ENCODE data around the gene HCFC1.

HCFC1 gene

DNA sequence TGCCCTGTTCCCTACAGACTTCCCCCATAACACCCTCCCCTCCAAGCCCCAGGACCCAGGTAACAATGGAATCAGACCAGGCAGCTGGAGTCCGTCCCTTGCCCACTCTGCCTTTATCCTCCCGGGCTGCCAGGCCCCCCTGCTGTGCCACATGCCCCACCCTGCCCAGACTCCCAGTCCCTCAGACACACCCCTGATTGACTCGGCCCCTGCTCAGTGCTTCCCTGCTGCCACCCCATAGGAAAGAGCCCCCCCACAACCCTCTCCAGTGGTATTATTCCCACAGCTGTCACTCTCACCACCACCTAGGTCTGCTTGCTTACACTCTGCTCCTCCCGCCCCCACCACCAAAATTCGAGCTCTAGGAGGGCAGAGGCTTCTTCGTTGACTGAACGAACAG lies 32.0 kb downstream of the HCFC1 start:
- DNase-seq (ENCODE audit: low read depth in 3 of 3): no peak

DNA sequence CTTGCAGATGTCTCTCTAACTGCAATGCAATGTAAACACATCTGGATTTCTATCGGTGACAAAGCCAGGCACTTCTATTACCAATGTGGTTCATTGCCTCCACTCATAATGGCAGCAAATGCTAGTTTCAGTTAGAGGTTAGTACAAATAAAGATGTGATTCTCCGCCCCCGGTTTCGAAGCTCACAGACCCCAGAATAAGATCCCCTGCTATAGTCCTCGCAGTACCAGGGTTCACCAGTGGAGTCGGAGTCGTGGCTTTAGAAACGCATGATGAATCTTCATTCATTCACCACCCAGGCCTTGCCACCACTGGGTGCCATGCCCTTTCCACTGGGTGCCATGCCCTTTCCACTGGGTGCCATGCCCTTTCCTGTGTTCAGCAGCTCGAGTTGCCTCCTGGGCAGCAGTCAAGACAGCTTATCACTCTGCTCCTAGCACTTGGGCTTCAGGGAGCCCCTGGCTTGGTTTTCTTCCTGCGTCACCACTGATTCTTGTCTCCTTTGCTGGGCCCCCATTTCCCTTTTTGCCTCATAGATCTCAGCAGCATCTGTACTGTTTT lies 33.3 kb downstream of the HCFC1 start:
- no peak for DNase-seq (ENCODE audit: low read depth in 3 of 3)

DNA sequence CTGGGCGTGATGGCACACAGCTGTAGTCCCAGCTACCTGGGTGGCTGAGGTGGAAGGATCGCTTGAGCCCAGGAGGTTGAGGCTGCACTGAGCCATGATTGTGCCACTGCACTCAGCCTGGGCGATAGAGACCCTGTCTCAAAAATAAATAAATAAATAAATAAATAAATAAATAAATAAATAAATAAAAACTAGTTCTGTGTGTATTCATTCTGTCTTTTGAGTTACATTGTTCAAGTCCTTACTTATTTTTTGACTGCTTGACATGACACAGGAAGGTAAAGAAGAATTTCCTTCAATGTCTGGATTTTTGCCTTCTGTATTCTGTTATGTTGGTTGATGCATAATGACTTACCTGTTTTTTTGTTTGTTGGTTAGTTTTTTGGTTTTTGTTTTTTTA lies 34.6 kb downstream of the HCFC1 start:
- DNase-seq (ENCODE audit: low read depth in 3 of 3): no peak

DNA sequence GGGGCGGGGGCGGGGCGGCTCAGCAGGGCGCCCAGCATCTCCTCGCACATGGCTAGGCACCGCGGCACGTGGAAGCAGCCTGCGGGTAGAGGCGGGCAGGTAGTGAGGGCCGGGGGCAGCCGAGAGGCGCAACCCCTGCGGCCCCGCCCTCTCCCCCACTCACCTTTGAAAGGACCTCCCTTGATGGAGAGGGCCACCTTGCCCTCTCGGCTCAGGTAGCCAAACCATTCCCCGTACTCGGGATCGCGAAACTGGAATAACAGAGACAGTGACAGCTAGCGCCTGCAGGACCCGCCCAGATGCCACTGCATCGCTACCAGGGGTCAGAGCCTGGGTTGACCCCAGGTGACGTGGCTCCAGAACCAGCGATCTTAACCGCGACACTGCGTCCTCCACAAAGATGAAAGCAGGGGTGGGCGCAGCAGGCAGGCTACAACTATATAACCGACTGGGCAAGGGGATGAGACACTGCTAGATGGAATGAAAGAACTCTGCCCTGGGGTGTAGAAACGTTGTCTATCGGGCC lies 36.2 kb downstream of the HCFC1 start:
- no peak for DNase-seq (ENCODE audit: low read depth in 3 of 3)

DNA sequence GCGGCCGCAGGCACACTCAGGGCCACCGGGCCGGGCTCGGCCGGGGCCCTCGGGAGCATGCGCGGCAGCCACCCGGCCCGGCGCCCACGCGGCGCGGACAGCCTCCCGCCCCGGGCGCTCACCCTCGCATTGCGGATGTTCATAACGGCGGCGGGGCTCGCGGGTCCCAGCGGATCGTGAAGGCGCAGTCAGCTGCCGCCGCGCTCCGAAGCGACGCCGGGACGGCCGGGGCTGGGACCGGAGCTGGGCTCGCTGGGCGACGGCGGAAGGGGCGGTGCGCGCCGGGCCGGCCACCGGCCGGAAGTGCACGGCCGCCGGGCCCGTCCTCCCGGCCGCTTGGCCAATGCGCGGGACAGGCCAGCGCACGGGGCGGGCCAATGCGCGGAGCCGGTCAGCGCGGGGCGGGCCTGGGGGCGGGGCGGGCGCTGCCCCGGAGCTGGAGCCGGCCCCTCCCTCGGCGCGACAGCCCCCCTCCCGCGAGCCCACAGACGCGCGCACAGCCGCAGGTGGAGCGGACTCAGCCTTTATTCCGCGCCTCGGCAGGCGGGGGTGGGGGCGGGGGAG lies 36.8 kb downstream of the HCFC1 start, which contains the start of gene NAA10:
Gene NAA10, minus strand, starts transcription at position 276 of the 564 bp plus-strand sequence. Its CDS starts 133 bp downstream, at position 143.
- DNase-seq (ENCODE audit: low read depth in 3 of 3): peak in 1 of 3 experiments; percentile 64

DNA sequence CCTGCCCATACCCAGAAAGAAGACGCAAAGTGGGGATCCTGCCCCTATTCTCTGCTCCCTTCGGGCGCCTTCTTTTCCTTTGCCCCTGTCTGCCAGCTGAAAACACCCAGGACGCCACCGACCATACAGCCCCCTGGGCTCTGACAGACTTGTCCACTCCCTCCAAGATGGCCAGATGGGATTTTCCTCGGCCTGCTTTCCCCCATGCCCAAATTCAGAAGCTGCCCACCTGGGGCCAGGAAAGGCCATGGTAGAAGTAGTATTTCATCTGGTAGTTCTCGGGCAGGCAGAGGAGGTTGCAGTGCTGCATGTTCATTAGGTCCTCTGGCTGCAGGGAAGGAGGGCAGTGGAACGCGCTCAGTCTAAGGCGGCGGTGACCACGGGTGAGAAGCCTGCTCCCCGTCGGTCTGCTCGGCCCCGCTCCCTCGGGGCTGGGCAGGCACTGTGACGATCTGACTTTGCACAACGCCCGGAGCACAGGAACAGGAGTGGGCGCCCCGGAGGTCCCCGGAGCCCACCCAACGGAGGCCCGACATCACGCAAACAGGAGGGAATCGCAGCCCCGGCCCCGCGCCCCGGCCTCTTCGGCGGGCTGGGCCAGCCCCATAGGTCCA lies 37.4 kb downstream of the HCFC1 start:
- DNase-seq (ENCODE audit: low read depth in 3 of 3): no peak

DNA sequence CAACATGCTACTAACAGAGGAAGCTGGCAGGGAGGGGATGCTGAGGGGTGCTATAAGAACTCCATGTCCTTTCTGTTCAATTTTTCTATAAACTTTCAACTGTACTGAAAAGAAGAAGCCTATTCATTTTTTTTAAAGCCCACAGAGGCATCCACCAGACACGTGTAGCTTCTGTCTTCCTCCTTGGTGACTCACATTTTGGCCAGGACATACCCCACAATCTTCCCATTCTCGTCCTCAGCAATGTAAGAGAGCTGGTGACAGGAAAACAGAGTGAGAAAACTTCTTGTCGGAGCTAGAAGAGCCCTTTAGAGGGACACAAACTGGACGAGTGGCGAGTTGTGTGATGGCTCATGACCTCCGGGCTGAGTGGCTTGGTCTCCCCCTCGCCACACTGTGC lies 37.9 kb downstream of the HCFC1 start:
- DNase-seq (ENCODE audit: low read depth in 3 of 3): no peak

DNA sequence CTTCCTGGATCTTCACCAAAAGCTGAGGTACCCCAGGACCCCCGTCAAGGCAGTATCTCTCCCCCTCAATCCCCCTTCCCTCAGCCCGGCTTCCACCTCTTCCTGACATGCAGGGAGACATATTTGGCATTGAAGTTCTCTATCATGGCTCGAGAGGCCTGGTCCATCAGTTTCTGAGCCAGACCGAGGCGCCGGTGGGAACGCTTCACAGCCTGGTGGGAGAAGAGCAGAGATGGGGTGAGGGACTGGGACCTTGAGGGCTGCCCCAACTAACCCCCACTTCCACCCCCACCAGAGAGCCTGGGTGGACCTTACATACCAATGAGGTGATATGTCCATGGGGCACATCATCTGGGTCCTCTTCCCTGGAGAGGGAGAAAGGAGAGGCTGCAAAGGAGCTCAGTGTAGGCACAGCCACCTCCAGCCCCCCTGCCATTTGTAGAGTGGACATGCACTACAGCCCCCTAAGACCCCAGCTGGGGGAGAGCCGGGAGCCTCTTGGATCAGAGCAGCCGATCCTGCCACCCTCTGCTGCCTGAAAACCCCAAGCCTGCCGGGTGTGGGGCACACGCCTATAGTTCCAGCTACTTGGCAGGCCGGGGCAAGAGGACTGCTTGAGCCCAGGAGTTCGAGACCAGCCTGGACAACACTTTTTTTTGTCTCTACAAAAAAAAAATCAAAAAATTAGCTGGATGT lies 39.2 kb downstream of the HCFC1 start:
- no peak for DNase-seq (ENCODE audit: low read depth in 3 of 3)

DNA sequence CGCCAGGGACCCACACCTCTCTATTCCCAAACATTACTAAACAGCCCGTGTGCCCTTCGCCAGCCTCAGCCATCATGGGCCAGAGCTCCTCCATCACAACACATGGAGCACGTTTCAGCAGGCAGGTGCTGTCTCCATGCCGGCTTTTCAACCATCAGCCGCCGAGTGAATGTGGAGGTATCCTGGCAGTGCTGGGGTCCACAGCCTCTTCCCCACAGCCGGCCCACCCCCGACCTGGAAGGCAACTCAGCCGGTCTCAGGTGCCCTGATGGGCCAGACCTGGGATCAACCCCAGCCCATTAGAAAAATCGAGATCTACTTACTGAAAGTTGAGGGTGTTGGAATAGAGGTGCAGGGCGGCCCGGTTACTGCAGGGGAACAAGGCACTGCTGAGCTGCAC lies 39.9 kb downstream of the HCFC1 start:
- DNase-seq (ENCODE audit: low read depth in 3 of 3): no peak

DNA sequence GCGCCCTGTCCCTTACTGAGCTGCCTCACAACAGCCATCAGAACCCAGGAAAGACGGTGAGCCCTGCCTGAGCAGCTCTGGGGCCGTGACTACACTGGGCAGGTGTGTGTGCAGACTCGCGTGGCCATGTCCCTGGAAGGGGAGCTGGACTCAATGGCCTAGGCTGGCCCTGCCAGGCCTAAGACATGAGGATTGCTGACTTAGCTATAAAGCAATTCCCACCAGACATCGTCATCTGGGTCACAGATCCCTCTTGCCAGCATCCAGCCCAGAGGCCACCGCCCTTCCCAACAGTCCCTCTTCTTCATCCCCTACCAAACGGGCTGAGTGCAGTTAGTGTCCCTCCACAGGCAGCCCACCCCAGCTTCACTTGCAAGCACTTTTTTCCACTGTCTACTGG lies 40.5 kb downstream of the HCFC1 start:
- no peak for DNase-seq (ENCODE audit: low read depth in 3 of 3)

DNA sequence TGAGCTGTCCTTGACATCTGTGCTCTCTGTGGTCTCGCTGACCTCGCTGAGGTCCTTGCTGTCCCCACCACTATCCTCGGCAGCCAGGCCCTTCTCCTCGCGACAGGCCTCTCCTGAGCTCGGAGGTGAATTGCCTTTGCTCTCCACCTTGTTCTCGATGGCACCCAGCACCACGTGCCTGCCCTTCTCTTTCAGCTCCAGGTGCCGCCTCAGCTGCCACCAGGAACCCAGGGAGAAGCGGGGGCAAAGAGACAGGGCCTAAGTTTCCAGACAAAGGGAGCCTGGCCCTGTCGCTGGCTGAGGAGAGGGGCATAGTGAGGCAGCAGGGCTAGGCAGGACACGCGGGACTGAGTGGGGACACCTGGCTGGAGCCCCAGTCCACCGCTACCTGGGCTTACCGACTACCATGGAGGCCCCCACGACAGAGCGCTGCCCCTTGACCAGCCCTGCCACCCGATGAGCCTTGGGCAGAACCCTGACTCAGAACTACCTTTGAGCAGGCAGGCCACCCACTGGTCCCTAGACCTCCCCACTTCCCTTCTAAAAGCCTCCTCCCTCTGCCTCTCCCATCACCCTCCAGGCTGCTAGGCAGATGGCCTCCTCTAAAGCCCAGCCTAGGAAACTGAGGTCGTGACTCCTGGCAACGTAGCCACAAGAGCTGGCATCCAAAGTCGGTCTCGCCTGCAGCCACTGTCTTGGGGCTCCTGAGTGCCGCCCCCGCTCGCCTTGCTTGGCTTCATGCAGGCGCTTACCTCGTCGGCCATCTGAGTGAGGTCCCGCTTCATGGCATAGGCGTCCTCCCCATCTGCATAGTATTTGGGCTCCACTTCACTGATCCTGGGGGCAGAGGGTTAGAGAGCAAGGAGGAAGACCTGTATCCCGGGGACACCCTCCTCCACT lies 41.4 kb downstream of the HCFC1 start:
- no peak for DNase-seq (ENCODE audit: low read depth in 3 of 3)

DNA sequence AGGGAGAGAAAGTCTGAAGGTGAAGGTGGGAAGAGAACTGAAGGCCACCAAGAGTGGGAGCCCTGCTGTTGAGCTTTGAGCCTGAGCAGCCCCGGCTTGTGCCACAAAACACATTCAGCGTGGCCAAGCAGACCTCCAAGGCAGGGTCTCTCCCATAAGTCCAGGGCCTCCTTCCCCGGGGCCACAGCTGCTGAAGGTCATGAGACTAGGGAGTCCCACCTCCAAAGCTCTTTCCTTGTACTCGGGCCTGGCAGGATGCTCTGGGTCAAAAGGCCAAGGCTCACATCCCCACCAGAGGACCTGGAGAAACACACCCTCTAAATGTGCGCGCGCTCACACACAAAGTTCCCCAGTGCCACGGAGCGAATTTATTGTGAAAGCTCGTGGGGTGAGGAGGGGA lies 42.0 kb downstream of the HCFC1 start:
- DNase-seq (ENCODE audit: low read depth in 3 of 3): no peak

DNA sequence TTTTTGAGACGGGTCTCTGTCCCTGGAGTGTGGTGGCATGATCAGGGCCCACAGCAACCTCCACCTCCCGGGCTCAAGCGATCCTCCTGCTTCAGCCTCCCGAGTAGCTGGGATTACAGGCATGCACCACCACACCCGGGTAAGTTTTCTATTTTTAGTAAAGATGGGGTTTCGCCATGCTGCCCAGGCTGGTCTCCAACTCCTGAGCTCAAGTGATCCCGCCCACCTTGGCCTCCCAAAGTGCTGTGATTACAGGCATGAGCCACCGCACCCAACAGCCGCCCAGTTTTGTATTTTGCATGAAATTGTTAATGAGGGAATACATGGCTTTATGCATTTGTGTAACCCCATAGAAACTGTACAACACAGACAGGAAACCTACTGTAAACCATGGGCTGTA lies 42.8 kb downstream of the HCFC1 start:
- no peak for DNase-seq (ENCODE audit: low read depth in 3 of 3)

DNA sequence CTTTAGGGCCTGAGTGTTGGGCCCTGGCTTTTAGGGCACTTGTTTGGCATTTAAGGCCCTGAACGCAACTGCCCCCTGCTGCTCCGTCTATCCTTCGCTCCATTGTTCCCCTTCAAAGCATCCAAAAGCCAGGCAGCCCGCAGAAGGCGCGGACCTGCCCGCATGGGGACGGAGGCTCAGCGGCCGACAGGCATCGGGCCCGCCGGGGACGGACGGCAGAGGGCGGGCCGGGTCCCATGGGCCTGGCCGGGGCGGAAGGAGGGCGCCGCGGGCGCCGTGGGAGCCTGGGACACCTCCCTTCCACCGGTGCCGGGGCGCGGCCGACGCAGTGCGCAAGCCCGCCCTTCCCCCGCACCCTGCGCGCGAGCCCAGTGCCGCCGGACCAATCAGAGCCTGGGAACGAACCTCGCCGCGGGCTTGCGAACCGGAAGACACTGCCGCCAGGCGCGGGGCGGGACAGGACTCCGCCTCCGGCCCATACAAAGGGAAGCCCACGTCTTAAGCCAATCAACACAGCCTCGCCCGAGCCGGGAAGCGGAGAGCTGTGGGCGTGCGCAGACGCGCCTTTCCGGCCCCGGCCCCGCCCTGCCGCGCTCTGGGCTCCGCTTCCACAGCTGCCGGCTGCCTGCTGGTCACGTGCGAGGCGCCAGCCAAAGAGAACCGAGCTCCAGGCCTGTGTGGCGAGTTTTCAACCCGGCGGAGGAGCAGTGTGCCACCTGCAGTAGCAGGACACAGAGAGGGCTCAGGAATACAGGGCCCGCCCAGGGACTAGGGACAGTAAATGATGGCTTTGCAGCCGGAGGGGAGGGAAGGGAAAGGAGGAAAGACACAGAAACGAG lies 43.5 kb downstream of the HCFC1 start:
- peak; percentile 83 to 89 (median 84) for DNase-seq (ENCODE audit: low read depth in 3 of 3)

DNA sequence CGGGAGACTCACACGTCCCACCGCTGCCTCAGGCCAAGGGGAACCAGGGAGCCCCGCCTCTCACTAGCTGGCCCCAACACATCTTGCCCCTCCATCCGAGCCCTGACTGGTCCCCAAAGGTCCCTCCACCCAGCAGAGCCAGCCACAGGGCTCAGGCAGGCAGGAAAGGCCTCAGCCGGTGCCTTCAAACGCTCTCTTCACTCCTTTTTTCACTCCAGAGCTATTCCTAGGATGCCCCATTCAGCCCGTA lies 44.0 kb downstream of the HCFC1 start:
- no peak for DNase-seq (ENCODE audit: low read depth in 3 of 3)

DNA sequence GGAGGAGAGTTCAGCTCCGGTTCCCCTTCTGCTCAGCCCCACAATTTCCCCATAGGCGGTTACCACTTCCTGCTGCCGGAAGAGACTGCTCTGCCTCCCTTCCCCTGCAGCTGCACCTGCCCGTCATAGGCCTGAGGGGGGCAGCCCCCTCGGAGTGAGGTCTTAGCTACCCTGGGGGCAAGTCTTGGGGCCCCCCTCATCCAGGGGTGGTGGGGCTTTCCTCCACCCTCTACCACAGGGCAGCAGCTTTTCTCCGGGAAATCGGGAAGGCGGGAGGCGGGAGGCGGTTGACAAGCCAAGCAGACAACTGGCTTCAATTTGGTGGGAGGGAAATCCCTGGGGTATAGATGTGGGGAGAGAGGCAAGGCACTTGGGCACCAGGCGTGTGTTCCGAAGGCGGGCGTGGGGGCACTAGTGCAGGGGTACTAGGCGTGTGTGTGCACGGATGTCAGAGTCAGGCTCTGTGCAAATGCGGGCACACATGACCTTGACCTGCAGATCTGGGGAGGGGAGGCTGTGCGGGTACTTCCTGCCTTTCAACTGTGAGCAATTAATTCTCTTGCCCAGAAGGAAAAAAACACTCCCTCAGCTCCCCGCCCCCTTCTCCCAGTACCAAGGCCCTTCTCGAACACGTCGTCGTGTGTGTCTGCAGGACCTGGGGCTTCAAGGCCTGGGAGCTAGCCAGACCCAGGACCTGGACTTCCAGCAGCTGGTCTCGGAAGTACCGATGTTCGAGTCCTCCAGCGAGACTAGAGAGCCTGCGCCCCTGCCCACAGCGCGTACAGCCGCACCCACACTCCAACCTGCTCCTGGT lies 44.6 kb downstream of the HCFC1 start:
- peak in 2 of 3 experiments; percentile 45 to 64 for DNase-seq (ENCODE audit: low read depth in 3 of 3)

DNA sequence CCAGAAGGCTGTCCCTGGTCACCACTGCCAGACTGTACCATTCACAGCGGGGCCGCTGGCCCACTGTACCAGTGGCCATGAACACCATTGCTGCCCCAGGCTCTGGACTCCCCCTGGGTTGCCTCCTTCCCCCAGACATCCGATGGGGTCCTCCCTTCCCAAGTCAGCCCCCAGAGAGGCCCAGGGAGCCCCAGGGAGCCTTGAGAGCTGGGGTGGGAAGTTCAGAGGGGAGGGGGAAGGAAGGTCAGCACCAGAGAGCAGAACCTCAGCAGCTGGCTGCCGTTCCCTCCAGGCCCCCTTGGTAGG lies 45.1 kb downstream of the HCFC1 start:
- no peak for DNase-seq (ENCODE audit: low read depth in 3 of 3)

DNA sequence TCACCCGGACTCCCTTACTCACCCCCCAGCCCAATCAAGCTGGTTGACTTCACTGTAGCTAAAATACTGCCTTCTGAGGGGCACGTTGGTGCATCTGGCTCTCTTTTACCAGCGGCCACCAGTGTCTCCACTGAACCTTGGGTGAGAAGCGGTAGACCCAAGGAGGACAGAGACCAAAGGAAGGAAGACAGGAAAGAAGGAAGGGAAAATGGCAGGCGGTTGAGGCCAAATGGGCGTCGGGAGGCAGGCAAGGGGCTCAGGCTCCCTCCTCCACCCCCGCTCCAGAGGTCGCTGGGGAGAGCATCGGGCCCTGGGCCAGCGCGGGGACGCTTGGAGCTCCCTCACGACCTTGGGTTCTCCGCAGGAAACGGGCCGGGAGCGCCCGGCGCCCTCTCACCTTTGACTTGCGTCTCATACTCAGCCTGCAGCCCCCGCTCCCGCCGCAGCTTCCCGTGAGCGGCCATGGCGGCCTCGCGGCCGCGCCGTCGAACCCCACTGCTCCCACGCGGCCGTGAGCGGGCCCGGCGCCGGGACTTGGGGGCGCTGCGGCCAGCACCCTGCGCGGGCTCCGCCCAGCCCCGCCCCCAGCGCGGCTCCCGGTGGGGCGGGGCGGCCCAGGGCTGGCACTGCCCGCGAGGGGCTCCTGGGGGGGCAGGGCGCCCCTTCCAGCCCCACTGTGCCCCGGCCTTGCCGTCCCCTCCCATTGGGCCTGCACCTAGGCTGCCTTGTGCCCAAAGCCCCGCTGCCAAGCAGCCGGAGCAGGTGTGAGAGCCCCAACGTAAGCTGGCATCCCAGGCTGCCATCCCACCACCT lies 45.7 kb downstream of the HCFC1 start, which contains the start of gene ARHGAP4:
Gene ARHGAP4, minus strand, starts transcription at position 526 of the 813 bp plus-strand sequence. Its CDS starts 62 bp downstream, at position 464.
- DNase-seq (ENCODE audit: low read depth in 3 of 3): peak in 1 of 3 experiments; percentile 57

DNA sequence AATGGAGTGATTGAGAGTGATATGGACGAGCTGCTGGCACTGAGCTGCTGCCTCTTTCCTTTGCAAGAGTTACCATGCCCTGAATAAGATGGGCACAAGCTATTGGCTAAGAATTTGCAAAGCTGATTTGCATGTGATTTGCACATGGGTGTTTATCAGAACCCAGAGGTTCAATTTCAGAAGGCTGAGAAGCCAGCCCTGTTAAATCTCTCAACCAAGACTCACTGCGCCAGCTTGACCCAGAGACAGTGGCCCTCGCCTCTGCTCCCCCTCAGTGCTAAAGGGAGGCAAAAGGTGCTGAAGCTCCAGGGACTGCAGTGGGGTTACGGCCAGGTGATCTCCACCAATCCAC lies 46.3 kb downstream of the HCFC1 start:
- DNase-seq (ENCODE audit: low read depth in 3 of 3): no peak
